Esophagus squamous epithelium (tissue), 5 donors: ENCODE data around the gene PCBP1. TPM values are rescaled to one million over a fixed set of nuclear protein-coding genes. Genes with fewer than 3 reads are reported as not detected.

Experiments used
- DNase-seq: peaks from one replicate; lab custom pipeline; 2025; lab: John Stamatoyannopoulos, UW
- H3K27ac ChIP-seq, 4 donors: fragments of 200-600 bp; sonication (generic); one replicate each; pipeline ENCODE4 v1.5.1; 2016 to 2019; ENCODE audit warnings: mild to moderate bottlenecking in 1 of 4
- H3K27me3 ChIP-seq, 4 donors: fragments of 200-600 bp; sonication (generic); 1 replicate in 3 of 4; 2 replicates in 1 of 4; pipeline versions ENCODE4 v1.5.1 to v1.6.0; 2017 to 2021; ENCODE audit warnings: antibody characterized with exemption in 1 of 4
- H3K36me3 ChIP-seq, 3 donors: fragments of 200-600 bp; sonication (generic); one replicate each; pipeline ENCODE4 v1.5.1; 2016 to 2019
- H3K4me1 ChIP-seq, 3 donors: fragments of 200-600 bp; sonication (generic); one replicate each; pipeline ENCODE4 v1.5.1; 2017 to 2019
- H3K4me3 ChIP-seq, 4 donors: fragments of 200-600 bp; sonication (generic); 1 replicate in 3 of 4; 2 replicates in 1 of 4; pipeline ENCODE4 v1.5.1; 2016 to 2019; ENCODE audit warnings: mild to moderate bottlenecking in 2 of 4, moderate library complexity in 1 of 4
- H3K9me3 ChIP-seq, 3 donors: fragments of 200-600 bp; sonication (generic); one replicate each; pipeline ENCODE4 v1.5.1; 2016 to 2019
- CTCF ChIP-seq, 6 experiments: fragments of 450-650 bp in 4 of 6; fragments of 200-600 bp in 2 of 6; sonication (generic) in 2 of 6; IDR thresholded peaks; one replicate each; pipeline ENCODE4 v1.5.1; 2016 to 2019; ENCODE audit warnings: antibody characterized with exemption in 6 of 6, mild to moderate bottlenecking in 4 of 6, moderate library complexity in 4 of 6
- POLR2A ChIP-seq, 4 donors: fragments of 450-650 bp; IDR thresholded peaks; one replicate each; pipeline ENCODE4 v1.6.1; 2017; ENCODE audit warnings: antibody characterized with exemption in 4 of 4, mild to moderate bottlenecking in 4 of 4, moderate library complexity in 3 of 4
- WGBS, 2 donors: methylation state at CpG; one replicate each; pipeline ENCODE4 v1.1.5; 2018; 5-methylcytosine and 5-hydroxymethylcytosine counted together
- intact Hi-C: fragments of 100-400 bp; cut with DNase I; formaldehyde crosslinking; loops from one replicate; pipeline ENCODE4 v1.15.0; 2022
- total RNA-seq, 4 donors: library from RNA; depleted of rRNA; stranded (reverse); fragments of >200 nt; gene quantifications; one replicate each; pipeline ENCODE4 v1.1.0, GENCODE V29; 2016
- donor health status: DM: yes; HTN: yes; CAD: no.

PCBP1 gene
- total RNA-seq, 4 donors from 2014 or later = 96.8 to 205 (median 177) TPM

GRCh38 chr2:70088598-70089219 lies 1.4 kb downstream of the PCBP1 start:
- H3K27me3 ChIP-seq = no peaks in the 10 kb centered on the region
- WGBS, 2 donors = 0 to 1% methylated on average over 4 to 8 of the region's 8 CpGs
- DNase-seq = no peak
- H3K4me1 ChIP-seq = peaks cover 28 to 54% (median 33%) of the 10 kb centered on the region in 3 donors
- intact Hi-C loops = loop anchor here (5.0 to 10.0 kb wide), 2 partner anchors 54 to 344 kb away; partner anchors contain the start of gene ANXA4
- TF ChIP-seq CTCF (IDR thresholded peaks at IDR 0.05) = no peak
- TF ChIP-seq POLR2A (IDR thresholded peaks at IDR 0.05) = no peak
- H3K36me3 ChIP-seq = peaks cover 0 to 3% (median 0%) of the 10 kb centered on the region in 3 donors
- peak overlapping the region; percentile 67 to 91 (median 68) for H3K4me3 ChIP-seq
- no peaks in the 10 kb centered on the region for H3K9me3 ChIP-seq
- peak overlapping the region; percentile 98 to 100 (median 100) for H3K27ac ChIP-seq

GRCh38 chr2:70089220-70089982 lies 2.1 kb downstream of the PCBP1 start:
- WGBS, 2 donors = 10% methylated on average over 10 to 11 of the region's 11 CpGs
- peak overlapping the region; percentile 98 to 100 (median 100) for H3K27ac ChIP-seq
- intact Hi-C loops = loop anchor here (5.0 to 10.0 kb wide), 2 partner anchors 53 to 345 kb away; partner anchors contain the start of gene ANXA4
- TF ChIP-seq CTCF (IDR thresholded peaks at IDR 0.05) (no peak), POLR2A (IDR thresholded peaks at IDR 0.05) (no peak)
- H3K27me3 ChIP-seq = no peaks in the 10 kb centered on the region
- no peaks in the 10 kb centered on the region for H3K9me3 ChIP-seq
- peaks cover 25 to 54% (median 31%) of the 10 kb centered on the region in 3 donors for H3K4me1 ChIP-seq
- H3K4me3 ChIP-seq = peak overlapping the region; percentile 67 to 91 (median 68)
- DNase-seq = no peak
- H3K36me3 ChIP-seq = no peaks in the 10 kb centered on the region

- no peak for TF ChIP-seq CTCF (IDR thresholded peaks at IDR 0.05)
- TF ChIP-seq POLR2A (IDR thresholded peaks at IDR 0.05) = no peak
- intact Hi-C loops = loop anchor here (5.0 to 10.0 kb wide), 2 partner anchors 52 to 345 kb away; partner anchors contain the start of gene ANXA4
- Histone ChIP-seq H3K9me3 (no peaks in the 10 kb centered on the region), H3K4me1 (peaks cover 26 to 54% (median 31%) of the 10 kb centered on the region in 3 donors), H3K4me3 (peak overlapping the region in 3 of 4 donors; percentile 67 to 91 (median 69)), H3K27me3 (no peaks in the 10 kb centered on the region), H3K27ac (peak overlapping the region; percentile 98 to 100 (median 100)), H3K36me3 (no peaks in the 10 kb centered on the region)
- 46 to 48% methylated on average over 6 of the region's 6 CpGs for WGBS, 2 donors
- no peak for DNase-seq
Measured at GRCh38 chr2:70089983-70090525, 2.8 kb downstream of the PCBP1 start.

- DNase-seq = no peak
- H3K4me3 ChIP-seq = no peak overlapping the region
- H3K4me1 ChIP-seq = peaks cover 20 to 54% (median 31%) of the 10 kb centered on the region in 3 donors
- TF ChIP-seq CTCF (IDR thresholded peaks at IDR 0.05) (no peak), POLR2A (IDR thresholded peaks at IDR 0.05) (no peak)
- no peaks in the 10 kb centered on the region for H3K9me3 ChIP-seq
- intact Hi-C loops = no loop called here
- WGBS, 2 donors = 87 to 91% methylated on average over 3 to 4 of the region's 4 CpGs
- H3K27me3 ChIP-seq = no peaks in the 10 kb centered on the region
- peak overlapping the region in 3 of 4 donors; percentile 98 to 100 (median 100) for H3K27ac ChIP-seq
- no peaks in the 10 kb centered on the region for H3K36me3 ChIP-seq
Measured at GRCh38 chr2:70090706-70091334, 3.5 kb downstream of the PCBP1 start.
